Activated CD8-positive, alpha-beta memory T cell treated with anti-CD3 and anti-CD28 coated beads, Interleukin-2, amount 50 U/mL, for 1 hour (primary cell): ENCODE results near the gene GIPC3.

Experiments
- DNase-seq: peaks from one replicate; pipeline ENCODE4 v3.0.0-alpha.2; 2020; ENCODE audit errors: extremely low read depth

GIPC3 gene

DNA sequence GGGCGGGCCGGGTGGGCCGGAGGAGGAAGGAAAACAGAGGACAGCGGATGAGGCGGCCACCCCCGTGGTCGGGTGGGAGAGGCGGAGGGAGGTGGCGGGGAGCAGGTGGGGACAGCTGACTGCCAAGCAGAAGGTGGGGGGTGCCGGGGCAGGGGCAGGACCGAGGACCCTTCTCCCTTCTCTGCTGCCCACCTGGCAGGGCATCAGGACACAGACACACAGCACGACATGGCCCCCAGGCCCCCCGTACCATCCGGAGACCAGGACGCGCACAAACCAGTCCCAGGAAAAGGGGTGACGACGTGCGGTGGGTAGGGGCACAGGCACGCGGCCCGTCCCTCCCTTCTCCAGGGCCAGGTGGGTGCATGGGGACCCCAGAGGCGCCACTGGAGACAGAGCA is 52.3 kb downstream of the GIPC3 start:
- DNase-seq: no peak

GRCh38 chr19:3638208-3639193 is 53.2 kb downstream of the GIPC3 start:
- no peak for DNase-seq

GRCh38 chr19:3639479-3639878 is 54.2 kb downstream of the GIPC3 start:
- DNase-seq: no peak

- DNase-seq: no peak
Measured at GRCh38 chr19:3641515-3642269, 56.4 kb downstream of the GIPC3 start.

DNA sequence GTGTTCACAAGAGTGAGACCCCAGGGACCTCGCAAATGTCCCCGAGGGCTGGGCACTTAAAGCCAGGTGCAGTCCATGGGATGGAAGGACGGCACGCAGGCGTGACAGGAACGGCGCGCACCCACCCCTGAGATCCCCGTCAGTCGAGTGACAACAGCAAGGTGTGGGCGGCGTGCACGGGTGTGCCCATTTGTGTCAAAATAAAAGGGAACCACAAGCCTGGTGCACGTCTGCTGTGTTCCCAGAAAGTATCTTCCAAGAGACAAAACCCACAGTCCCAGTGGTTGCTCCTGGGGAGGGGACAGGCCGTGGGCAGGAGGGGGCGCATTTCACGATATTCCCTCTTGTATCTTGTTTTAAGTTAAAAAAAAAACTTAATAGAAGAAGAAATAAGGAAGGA is 57.0 kb downstream of the GIPC3 start:
- no peak for DNase-seq
